Measurements from ENCODE around the gene KPNB1.

DNA sequence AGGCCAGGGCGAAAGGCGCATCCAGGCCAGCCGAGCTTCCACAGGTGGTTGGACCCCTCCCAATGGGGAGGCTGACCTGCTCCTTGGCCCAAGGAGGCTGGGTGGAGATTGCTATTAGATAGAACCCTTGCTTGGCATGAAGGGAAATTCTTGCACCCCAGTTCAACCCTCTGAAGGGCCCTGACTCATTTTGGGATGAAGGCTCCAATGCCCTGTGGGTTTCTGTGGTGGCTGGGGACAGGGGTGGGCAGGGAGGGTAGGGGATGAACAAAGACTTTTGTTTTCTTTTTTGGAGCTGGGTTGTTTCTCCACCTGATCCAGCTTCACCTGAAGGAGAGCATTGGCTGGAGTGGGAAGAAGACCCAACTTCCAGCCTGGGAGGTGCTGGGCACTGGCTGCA lies 66.7 kb downstream of the KPNB1 start:
- TF ChIP-seq, protein P1, sequence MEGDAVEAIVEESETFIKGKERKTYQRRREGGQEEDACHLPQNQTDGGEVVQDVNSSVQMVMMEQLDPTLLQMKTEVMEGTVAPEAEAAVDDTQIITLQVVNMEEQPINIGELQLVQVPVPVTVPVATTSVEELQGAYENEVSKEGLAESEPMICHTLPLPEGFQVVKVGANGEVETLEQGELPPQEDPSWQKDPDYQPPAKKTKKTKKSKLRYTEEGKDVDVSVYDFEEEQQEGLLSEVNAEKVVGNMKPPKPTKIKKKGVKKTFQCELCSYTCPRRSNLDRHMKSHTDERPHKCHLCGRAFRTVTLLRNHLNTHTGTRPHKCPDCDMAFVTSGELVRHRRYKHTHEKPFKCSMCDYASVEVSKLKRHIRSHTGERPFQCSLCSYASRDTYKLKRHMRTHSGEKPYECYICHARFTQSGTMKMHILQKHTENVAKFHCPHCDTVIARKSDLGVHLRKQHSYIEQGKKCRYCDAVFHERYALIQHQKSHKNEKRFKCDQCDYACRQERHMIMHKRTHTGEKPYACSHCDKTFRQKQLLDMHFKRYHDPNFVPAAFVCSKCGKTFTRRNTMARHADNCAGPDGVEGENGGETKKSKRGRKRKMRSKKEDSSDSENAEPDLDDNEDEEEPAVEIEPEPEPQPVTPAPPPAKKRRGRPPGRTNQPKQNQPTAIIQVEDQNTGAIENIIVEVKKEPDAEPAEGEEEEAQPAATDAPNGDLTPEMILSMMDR (IDR thresholded peaks at IDR 0.05; ENCODE audit: insufficient read depth, low read length): no peak
- no peak for TF ChIP-seq POLR2AphosphoS5 (IDR thresholded peaks at IDR 0.05; ENCODE audit: low read depth)
- TF ChIP-seq GABPA (IDR thresholded peaks at IDR 0.05; ENCODE audit: low read depth): no peak
